Stromal cell of bone marrow (primary cell): ENCODE results near the gene GRK5.
A peak's percentile ranks its signal among the peaks of the same experiment; 100 is the strongest.
"Not testable (repeated sequence)": the region's sequence is repeated elsewhere in the genome, so short reads cannot be mapped to it uniquely, and the experiment has no call there.

Experiments
- DNase-seq: peaks from one replicate; pipeline ENCODE4 v3.0.0-alpha.2; 2012; ENCODE audit warnings: low read depth

GRK5 gene

GRCh38 chr10:119421891-119422681 is 214.7 kb downstream of the GRK5 start:
- DNase-seq: no peak

- DNase-seq: no peak
Observed at GRCh38 chr10:119422682-119423509, 215.5 kb downstream of the GRK5 start.

GRCh38 chr10:119423510-119424257 is 216.3 kb downstream of the GRK5 start:
- DNase-seq: no peak

- DNase-seq: no peak
Observed at GRCh38 chr10:119424258-119424975, 217.0 kb downstream of the GRK5 start.

- DNase-seq: no peak
Observed at GRCh38 chr10:119425102-119425880, 217.9 kb downstream of the GRK5 start.

- DNase-seq: no peak
Observed at GRCh38 chr10:119425881-119426170, 218.5 kb downstream of the GRK5 start.

- DNase-seq: no peak
Observed at GRCh38 chr10:119426699-119427098, 219.3 kb downstream of the GRK5 start.

- DNase-seq: no peak
Observed at GRCh38 chr10:119427263-119427864, 220.0 kb downstream of the GRK5 start.

GRCh38 chr10:119428789-119429188 is 221.4 kb downstream of the GRK5 start:
- no peak for DNase-seq

GRCh38 chr10:119429771-119430170 is 222.4 kb downstream of the GRK5 start:
- DNase-seq: no peak

GRCh38 chr10:119431034-119431772 is 223.8 kb downstream of the GRK5 start:
- DNase-seq: no peak

GRCh38 chr10:119431773-119432135 is 224.4 kb downstream of the GRK5 start:
- no peak for DNase-seq

- not testable (repeated sequence) for DNase-seq
Observed at GRCh38 chr10:119434942-119435341, 227.6 kb downstream of the GRK5 start.

- no peak for DNase-seq
Observed at GRCh38 chr10:119438717-119439116, 231.3 kb downstream of the GRK5 start.

- no peak for DNase-seq
Observed at GRCh38 chr10:119439922-119440321, 232.6 kb downstream of the GRK5 start.

- peak; percentile 86 for DNase-seq
Observed at GRCh38 chr10:119441151-119441821, 233.9 kb downstream of the GRK5 start.

GRCh38 chr10:119441921-119442757 is 234.8 kb downstream of the GRK5 start:
- DNase-seq: no peak

- DNase-seq: no peak
Observed at GRCh38 chr10:119442758-119443060, 235.3 kb downstream of the GRK5 start.

- DNase-seq: no peak
Observed at GRCh38 chr10:119443441-119443840, 236.1 kb downstream of the GRK5 start.
